Measurements from ENCODE around the gene MRAS. TPM values are rescaled to one million over a fixed set of nuclear protein-coding genes. Genes with fewer than 3 reads are reported as not detected.
A peak's percentile ranks its signal among the peaks of the same experiment; 100 is the strongest.

MRAS gene
- polyA plus RNA-seq: 6.3 TPM
- long read RNA-seq, donor 1, partial matches to known transcripts: 0 of 2 reads
- long read RNA-seq, donor 1, other reads (novel, unspliced or antisense): 0 of 2 reads
- long read RNA-seq, donor 2, partial matches to known transcripts: 0 of 2 reads
- long read RNA-seq, donor 2, other reads (novel, unspliced or antisense): 0 of 2 reads
- long read RNA-seq, donor 3: 0 reads
- long read RNA-seq, donor 4: 0 reads
- long read RNA-seq, donor 5, partial matches to known transcripts: 0 of 2 reads
- long read RNA-seq, donor 5, other reads (novel, unspliced or antisense): 0 of 2 reads
- long read RNA-seq, donor 6, partial matches to known transcripts: 0 of 1 reads
- long read RNA-seq, donor 6, other reads (novel, unspliced or antisense): 0 of 1 reads
- long read RNA-seq, donor 7, full-length matches to known transcripts: 1 of 1 reads
- long read RNA-seq, donor 7, partial matches to known transcripts: 0 of 1 reads
- long read RNA-seq, donor 7, other reads (novel, unspliced or antisense): 0 of 1 reads
- long read RNA-seq, donor 8, partial matches to known transcripts: 0 of 3 reads
- long read RNA-seq, donor 8, other reads (novel, unspliced or antisense): 0 of 3 reads
- long read RNA-seq, donor 9, partial matches to known transcripts: 0 of 3 reads
- long read RNA-seq, donor 9, other reads (novel, unspliced or antisense): 0 of 3 reads
- long read RNA-seq, donor 10, full-length matches to known transcripts: 2 of 2 reads
- long read RNA-seq, donor 10, partial matches to known transcripts: 0 of 2 reads
- long read RNA-seq, donor 10, other reads (novel, unspliced or antisense): 0 of 2 reads
- long read RNA-seq, donor 11, full-length matches to known transcripts: 3 of 3 reads
- long read RNA-seq, donor 11, partial matches to known transcripts: 0 of 3 reads
- long read RNA-seq, donor 11, other reads (novel, unspliced or antisense): 0 of 3 reads

GRCh38 chr3:138347960-138348753, at the start of gene MRAS:
MRAS (plus strand) TSS chr3:138348579; CDS start chr3:138372884, 24,305 bp downstream.
- Histone ChIP-seq H3K27me3 (ENCODE audit: control insufficient read depth, insufficient read depth, low read length) (peaks cover 41% of the 10 kb centered on the region), H3K36me3 (ENCODE audit: control insufficient read depth, insufficient read depth, low read length) (no peaks in the 10 kb centered on the region), H3K4me1 (ENCODE audit: control insufficient read depth, insufficient read depth, low read length) (no peaks in the 10 kb centered on the region), H3K4me3 (ENCODE audit: low read length) (peak within 1 kb of the TSS; percentile 44), H3K27ac (ENCODE audit: low read length) (peak within 1 kb of the TSS; percentile 28), H3K9me3 (ENCODE audit: control insufficient read depth, low read depth, low read length) (no peaks in the 10 kb centered on the region)
- WGBS (ENCODE audit: insufficient coverage, low lambda C conversion rate): no CpG with 5 or more reads among the region's 93 CpGs
- DNase-seq: peak; percentile 26 to 61

GRCh38 chr3:138300647-138301046, 47.7 kb upstream of the MRAS start:
- no peaks in the 10 kb centered on the region for H3K9me3 ChIP-seq (ENCODE audit: control insufficient read depth, low read depth, low read length)
- no peaks in the 10 kb centered on the region for H3K4me1 ChIP-seq (ENCODE audit: control insufficient read depth, insufficient read depth, low read length)
- H3K27ac ChIP-seq (ENCODE audit: low read length): no peak overlapping the region
- no peak overlapping the region for H3K4me3 ChIP-seq (ENCODE audit: low read length)
- H3K27me3 ChIP-seq (ENCODE audit: control insufficient read depth, insufficient read depth, low read length): no peaks in the 10 kb centered on the region
- H3K36me3 ChIP-seq (ENCODE audit: control insufficient read depth, insufficient read depth, low read length): peaks cover 21% of the 10 kb centered on the region
- DNase-seq: no peak
- no CpG with 5 or more reads among the region's 2 CpGs for WGBS (ENCODE audit: insufficient coverage, low lambda C conversion rate)

- Histone ChIP-seq H3K27me3 (ENCODE audit: control insufficient read depth, insufficient read depth, low read length) (no peaks in the 10 kb centered on the region), H3K27ac (ENCODE audit: low read length) (no peak overlapping the region), H3K4me1 (ENCODE audit: control insufficient read depth, insufficient read depth, low read length) (no peaks in the 10 kb centered on the region), H3K36me3 (ENCODE audit: control insufficient read depth, insufficient read depth, low read length) (peaks cover 5% of the 10 kb centered on the region), H3K9me3 (ENCODE audit: control insufficient read depth, low read depth, low read length) (peaks cover 16% of the 10 kb centered on the region), H3K4me3 (ENCODE audit: low read length) (no peak overlapping the region)
- no peak for DNase-seq
- WGBS (ENCODE audit: insufficient coverage, low lambda C conversion rate): 100% methylated on average over 1 of the region's 6 CpGs
Observed at GRCh38 chr3:138303474-138303873, 44.9 kb upstream of the MRAS start.

GRCh38 chr3:138307899-138308298, 40.5 kb upstream of the MRAS start:
- no peak for DNase-seq
- Histone ChIP-seq H3K27me3 (ENCODE audit: control insufficient read depth, insufficient read depth, low read length) (no peaks in the 10 kb centered on the region), H3K36me3 (ENCODE audit: control insufficient read depth, insufficient read depth, low read length) (no peaks in the 10 kb centered on the region), H3K27ac (ENCODE audit: low read length) (no peak overlapping the region), H3K9me3 (ENCODE audit: control insufficient read depth, low read depth, low read length) (peaks cover 30% of the 10 kb centered on the region), H3K4me3 (ENCODE audit: low read length) (no peak overlapping the region), H3K4me1 (ENCODE audit: control insufficient read depth, insufficient read depth, low read length) (no peaks in the 10 kb centered on the region)
- 100% methylated on average over 1 of the region's 5 CpGs for WGBS (ENCODE audit: insufficient coverage, low lambda C conversion rate)

GRCh38 chr3:138308783-138309182, 39.6 kb upstream of the MRAS start:
- no peaks in the 10 kb centered on the region for H3K4me1 ChIP-seq (ENCODE audit: control insufficient read depth, insufficient read depth, low read length)
- H3K27ac ChIP-seq (ENCODE audit: low read length): no peak overlapping the region
- H3K9me3 ChIP-seq (ENCODE audit: control insufficient read depth, low read depth, low read length): peaks cover 30% of the 10 kb centered on the region
- no peak for DNase-seq
- no peaks in the 10 kb centered on the region for H3K27me3 ChIP-seq (ENCODE audit: control insufficient read depth, insufficient read depth, low read length)
- H3K36me3 ChIP-seq (ENCODE audit: control insufficient read depth, insufficient read depth, low read length): no peaks in the 10 kb centered on the region
- H3K4me3 ChIP-seq (ENCODE audit: low read length): no peak overlapping the region

GRCh38 chr3:138310494-138310893, 37.9 kb upstream of the MRAS start:
- H3K27me3 ChIP-seq (ENCODE audit: control insufficient read depth, insufficient read depth, low read length): peaks cover 1% of the 10 kb centered on the region
- H3K27ac ChIP-seq (ENCODE audit: low read length): no peak overlapping the region
- WGBS (ENCODE audit: insufficient coverage, low lambda C conversion rate): 38% methylated on average over 2 of the region's 4 CpGs
- no peaks in the 10 kb centered on the region for H3K36me3 ChIP-seq (ENCODE audit: control insufficient read depth, insufficient read depth, low read length)
- no peak overlapping the region for H3K4me3 ChIP-seq (ENCODE audit: low read length)
- no peaks in the 10 kb centered on the region for H3K4me1 ChIP-seq (ENCODE audit: control insufficient read depth, insufficient read depth, low read length)
- no peak for DNase-seq
- H3K9me3 ChIP-seq (ENCODE audit: control insufficient read depth, low read depth, low read length): peaks cover 30% of the 10 kb centered on the region

- Histone ChIP-seq H3K36me3 (ENCODE audit: control insufficient read depth, insufficient read depth, low read length) (no peaks in the 10 kb centered on the region), H3K9me3 (ENCODE audit: control insufficient read depth, low read depth, low read length) (peaks cover 3% of the 10 kb centered on the region), H3K27me3 (ENCODE audit: control insufficient read depth, insufficient read depth, low read length) (peaks cover 2% of the 10 kb centered on the region), H3K27ac (ENCODE audit: low read length) (no peak overlapping the region), H3K4me3 (ENCODE audit: low read length) (no peak overlapping the region), H3K4me1 (ENCODE audit: control insufficient read depth, insufficient read depth, low read length) (no peaks in the 10 kb centered on the region)
- no CpG with 5 or more reads among the region's 1 CpG for WGBS (ENCODE audit: insufficient coverage, low lambda C conversion rate)
- no peak for DNase-seq
Observed at GRCh38 chr3:138314751-138315150, 33.6 kb upstream of the MRAS start.

- Histone ChIP-seq H3K27ac (ENCODE audit: low read length) (no peak overlapping the region), H3K36me3 (ENCODE audit: control insufficient read depth, insufficient read depth, low read length) (no peaks in the 10 kb centered on the region), H3K4me1 (ENCODE audit: control insufficient read depth, insufficient read depth, low read length) (no peaks in the 10 kb centered on the region), H3K4me3 (ENCODE audit: low read length) (no peak overlapping the region), H3K27me3 (ENCODE audit: control insufficient read depth, insufficient read depth, low read length) (peaks cover 2% of the 10 kb centered on the region), H3K9me3 (ENCODE audit: control insufficient read depth, low read depth, low read length) (no peaks in the 10 kb centered on the region)
- DNase-seq: no peak
- 80% methylated on average over 1 of the region's 1 CpG for WGBS (ENCODE audit: insufficient coverage, low lambda C conversion rate)
Observed at GRCh38 chr3:138317687-138318086, 30.7 kb upstream of the MRAS start.

- DNase-seq: no peak
- Histone ChIP-seq H3K4me3 (ENCODE audit: low read length) (no peak overlapping the region), H3K27ac (ENCODE audit: low read length) (no peak overlapping the region), H3K4me1 (ENCODE audit: control insufficient read depth, insufficient read depth, low read length) (no peaks in the 10 kb centered on the region), H3K27me3 (ENCODE audit: control insufficient read depth, insufficient read depth, low read length) (no peaks in the 10 kb centered on the region), H3K9me3 (ENCODE audit: control insufficient read depth, low read depth, low read length) (no peaks in the 10 kb centered on the region), H3K36me3 (ENCODE audit: control insufficient read depth, insufficient read depth, low read length) (no peaks in the 10 kb centered on the region)
- whole genome bisulfite sequencing (ENCODE audit: insufficient coverage, low lambda C conversion rate): 100% methylated on average over 1 of the region's 4 CpGs
Observed at GRCh38 chr3:138323971-138324370, 24.4 kb upstream of the MRAS start.

- H3K36me3 ChIP-seq (ENCODE audit: control insufficient read depth, insufficient read depth, low read length): no peaks in the 10 kb centered on the region
- H3K27ac ChIP-seq (ENCODE audit: low read length): no peak overlapping the region
- no peak for DNase-seq
- H3K27me3 ChIP-seq (ENCODE audit: control insufficient read depth, insufficient read depth, low read length): peaks cover 4% of the 10 kb centered on the region
- peaks cover 4% of the 10 kb centered on the region for H3K4me1 ChIP-seq (ENCODE audit: control insufficient read depth, insufficient read depth, low read length)
- no peaks in the 10 kb centered on the region for H3K9me3 ChIP-seq (ENCODE audit: control insufficient read depth, low read depth, low read length)
- H3K4me3 ChIP-seq (ENCODE audit: low read length): no peak overlapping the region
Observed at GRCh38 chr3:138325990-138326389, 22.4 kb upstream of the MRAS start.

Measured in large intestine (tissue), 12 donors.